Measurements from ENCODE around the gene PDE6B. TPM values are rescaled to one million over a fixed set of nuclear protein-coding genes. Genes with fewer than 3 reads are reported as not detected.

The PDE6B gene
- total and polyA plus RNA-seq, 9 donors, result 1.4 to 7.5 (median 4.6) TPM

DNA sequence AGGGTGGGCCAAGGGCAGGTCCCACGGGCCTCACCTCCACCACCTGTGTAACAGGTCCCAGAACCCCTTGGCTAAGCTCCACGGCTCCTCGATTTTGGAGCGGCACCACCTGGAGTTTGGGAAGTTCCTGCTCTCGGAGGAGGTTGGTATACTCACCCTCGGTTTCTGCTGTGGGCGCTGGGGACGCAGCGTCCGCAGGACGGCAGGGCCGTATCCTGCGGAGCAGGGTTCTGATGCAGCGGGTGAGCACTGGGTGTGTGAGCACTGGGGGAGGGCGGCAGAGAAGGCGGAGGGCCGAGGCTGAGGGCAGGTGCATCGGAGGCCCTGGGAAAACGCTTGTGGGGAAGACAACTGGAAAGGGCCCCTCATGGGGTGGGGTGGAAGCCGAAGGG, 37.7 kb downstream of the PDE6B start:
- peak overlapping the region in 1 of 2 donors; percentile 2 for H3K27ac ChIP-seq
- intact Hi-C loops (cut with DNase I), result no loop called here
- DNase-seq, result peak in 3 of 5 donors; percentile 19 to 32 (median 26)
- H3K9me3 ChIP-seq, result no peaks in the 10 kb centered on the region
- H3K4me1 ChIP-seq (ENCODE audit: insufficient read depth), result peaks cover 7% of the 10 kb centered on the region
- TF ChIP-seq EP300 (IDR thresholded peaks at IDR 0.05) (no peak), POLR2A (IDR thresholded peaks at IDR 0.05) (no peak)
- TF ChIP-seq, protein P1, sequence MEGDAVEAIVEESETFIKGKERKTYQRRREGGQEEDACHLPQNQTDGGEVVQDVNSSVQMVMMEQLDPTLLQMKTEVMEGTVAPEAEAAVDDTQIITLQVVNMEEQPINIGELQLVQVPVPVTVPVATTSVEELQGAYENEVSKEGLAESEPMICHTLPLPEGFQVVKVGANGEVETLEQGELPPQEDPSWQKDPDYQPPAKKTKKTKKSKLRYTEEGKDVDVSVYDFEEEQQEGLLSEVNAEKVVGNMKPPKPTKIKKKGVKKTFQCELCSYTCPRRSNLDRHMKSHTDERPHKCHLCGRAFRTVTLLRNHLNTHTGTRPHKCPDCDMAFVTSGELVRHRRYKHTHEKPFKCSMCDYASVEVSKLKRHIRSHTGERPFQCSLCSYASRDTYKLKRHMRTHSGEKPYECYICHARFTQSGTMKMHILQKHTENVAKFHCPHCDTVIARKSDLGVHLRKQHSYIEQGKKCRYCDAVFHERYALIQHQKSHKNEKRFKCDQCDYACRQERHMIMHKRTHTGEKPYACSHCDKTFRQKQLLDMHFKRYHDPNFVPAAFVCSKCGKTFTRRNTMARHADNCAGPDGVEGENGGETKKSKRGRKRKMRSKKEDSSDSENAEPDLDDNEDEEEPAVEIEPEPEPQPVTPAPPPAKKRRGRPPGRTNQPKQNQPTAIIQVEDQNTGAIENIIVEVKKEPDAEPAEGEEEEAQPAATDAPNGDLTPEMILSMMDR (IDR thresholded peaks at IDR 0.05), result no peak
- 31 to 38% (median 38%) methylated on average over 20 of the region's 20 CpGs for WGBS, 3 donors
- H3K4me3 ChIP-seq, result peak overlapping the region; percentile 41
- H3K27me3 ChIP-seq, result no peaks in the 10 kb centered on the region
- no peaks in the 10 kb centered on the region for H3K36me3 ChIP-seq

DNA sequence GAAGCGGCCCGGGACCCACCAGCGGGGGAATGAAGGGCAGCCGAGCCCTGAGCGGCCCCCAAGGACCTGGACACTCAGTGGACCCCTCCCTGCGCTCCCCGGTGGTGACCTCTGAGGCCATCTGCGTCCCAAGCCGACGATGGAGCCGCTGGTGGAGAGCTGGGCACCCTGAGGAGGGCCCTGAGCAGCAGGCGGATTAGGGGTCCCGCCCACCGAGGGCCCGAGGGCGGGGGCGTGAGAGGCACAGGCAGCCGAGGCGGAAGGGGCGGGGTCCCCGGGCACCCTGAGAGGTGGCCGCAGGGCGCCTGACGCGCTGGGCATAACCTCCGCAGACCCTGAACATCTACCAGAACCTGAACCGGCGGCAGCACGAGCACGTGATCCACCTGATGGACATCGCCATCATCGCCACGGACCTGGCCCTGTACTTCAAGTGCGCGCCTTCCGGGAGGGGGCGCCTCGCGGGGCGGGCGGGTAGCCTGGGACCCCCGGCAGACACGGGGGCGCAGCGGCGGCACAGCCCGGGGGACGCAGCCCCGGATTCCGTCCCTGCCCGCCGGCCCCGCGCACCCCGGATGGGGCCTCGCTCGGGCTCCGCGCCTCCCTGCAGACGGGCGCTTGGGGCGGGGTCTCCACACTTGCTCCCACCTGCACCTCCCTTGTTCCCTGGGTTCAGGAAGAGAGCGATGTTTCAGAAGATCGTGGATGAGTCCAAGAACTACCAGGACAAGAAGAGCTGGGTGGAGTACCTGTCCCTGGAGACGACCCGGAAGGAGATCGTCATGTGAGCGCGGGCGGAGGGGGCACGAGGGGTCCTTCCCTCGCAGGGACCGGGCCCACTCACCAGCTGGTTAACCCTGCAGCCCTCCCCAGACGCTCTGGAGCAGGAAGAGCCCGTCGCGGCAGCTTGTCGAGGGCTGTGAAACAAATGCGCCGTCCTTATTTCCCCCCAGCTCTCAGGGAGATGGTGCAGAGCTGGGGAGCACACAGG, 38.4 kb downstream of the PDE6B start:
- no peak for TF ChIP-seq POLR2A (IDR thresholded peaks at IDR 0.05)
- TF ChIP-seq, protein P1 (IDR thresholded peaks at IDR 0.05), result peak in 1 of 3 donors; percentile 20
- TF ChIP-seq EP300 (IDR thresholded peaks at IDR 0.05), result no peak
- Histone ChIP-seq H3K9me3 (no peaks in the 10 kb centered on the region), H3K36me3 (no peaks in the 10 kb centered on the region), H3K27ac (peak overlapping the region in 1 of 2 donors; percentile 2), H3K4me3 (peak overlapping the region; percentile 41), H3K4me1 (ENCODE audit: insufficient read depth) (peaks cover 7% of the 10 kb centered on the region), H3K27me3 (no peaks in the 10 kb centered on the region)
- WGBS, 3 donors, result 1 to 2% (median 2%) methylated on average over 46 to 80 of the region's 80 CpGs
- DNase-seq, result peak; percentile 51 to 71 (median 55)
- intact Hi-C loops (cut with DNase I), result no loop called here

DNA sequence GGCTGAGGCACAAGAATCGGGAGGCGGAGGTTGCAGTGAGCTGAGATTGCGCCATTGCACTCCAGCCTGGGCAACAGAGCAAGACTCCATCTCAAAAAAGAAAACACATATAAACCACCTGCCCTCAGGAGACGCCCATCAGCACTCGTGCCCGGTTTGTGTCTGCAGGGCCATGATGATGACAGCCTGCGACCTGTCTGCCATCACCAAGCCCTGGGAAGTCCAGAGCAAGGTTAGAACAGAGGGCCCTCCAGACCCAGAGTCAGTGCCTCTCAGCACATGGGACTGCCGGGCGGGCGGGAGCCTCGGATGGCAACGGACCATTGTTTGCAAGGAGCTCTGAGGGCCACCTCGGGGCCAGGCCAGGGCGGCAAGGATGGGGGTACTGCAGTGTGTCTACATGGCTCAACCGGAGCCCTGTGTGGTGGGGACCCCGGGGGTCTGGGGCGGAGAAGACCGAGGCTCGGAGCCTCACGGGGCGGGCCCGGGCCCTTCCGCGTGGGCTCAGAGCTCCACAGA, 39.4 kb downstream of the PDE6B start:
- 94 to 95% (median 95%) methylated on average over 24 of the region's 24 CpGs for WGBS, 3 donors
- no peak overlapping the region for H3K27ac ChIP-seq
- no peaks in the 10 kb centered on the region for H3K36me3 ChIP-seq
- DNase-seq, result peak in 4 of 5 donors; percentile 10 to 28 (median 16)
- intact Hi-C loops (cut with DNase I), result no loop called here
- H3K9me3 ChIP-seq, result no peaks in the 10 kb centered on the region
- peaks cover 8% of the 10 kb centered on the region for H3K4me1 ChIP-seq (ENCODE audit: insufficient read depth)
- no peaks in the 10 kb centered on the region for H3K27me3 ChIP-seq
- TF ChIP-seq POLR2A (IDR thresholded peaks at IDR 0.05), result no peak
- no peak for TF ChIP-seq EP300 (IDR thresholded peaks at IDR 0.05)
- TF ChIP-seq, protein P1 (IDR thresholded peaks at IDR 0.05), result no peak
- no peak overlapping the region for H3K4me3 ChIP-seq

DNA sequence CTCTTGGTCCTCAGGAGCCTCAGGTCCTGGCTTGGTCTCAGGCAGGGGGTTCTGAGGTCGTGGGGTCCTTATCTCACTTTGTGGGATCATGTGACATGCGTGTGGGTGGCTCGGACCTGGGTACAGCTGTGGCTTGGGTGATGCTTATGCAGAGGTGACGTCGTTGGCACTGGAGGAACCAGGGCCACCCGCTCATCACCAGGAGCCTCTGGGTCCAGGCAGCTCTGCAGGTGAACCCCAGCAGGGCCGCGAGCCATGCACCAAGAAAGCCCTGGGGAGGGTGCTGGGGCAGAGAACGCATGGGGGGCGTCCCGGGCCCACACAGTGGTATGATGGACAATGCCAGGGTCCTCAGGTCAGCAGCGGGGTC, 40.0 kb downstream of the PDE6B start:
- TF ChIP-seq, protein P1 (IDR thresholded peaks at IDR 0.05), result no peak
- no peak for TF ChIP-seq POLR2A (IDR thresholded peaks at IDR 0.05)
- TF ChIP-seq EP300 (IDR thresholded peaks at IDR 0.05), result no peak
- DNase-seq, result peak in 3 of 5 donors; percentile 15
- Histone ChIP-seq H3K36me3 (no peaks in the 10 kb centered on the region), H3K4me3 (no peak overlapping the region), H3K27ac (no peak overlapping the region), H3K4me1 (ENCODE audit: insufficient read depth) (peaks cover 12% of the 10 kb centered on the region), H3K27me3 (no peaks in the 10 kb centered on the region), H3K9me3 (no peaks in the 10 kb centered on the region)
- WGBS, 3 donors, result 75 to 85% (median 79%) methylated on average over 12 of the region's 12 CpGs
- intact Hi-C loops (cut with DNase I), result no loop called here

Measured in ovary (tissue), 9 donors.